ENCODE data around the gene SPTBN1. TPM values are rescaled to one million over a fixed set of nuclear protein-coding genes. Genes with fewer than 3 reads are reported as not detected.

SPTBN1 gene
- total RNA-seq, 1 experiment from 2014 or later: 75.4 TPM

DNA sequence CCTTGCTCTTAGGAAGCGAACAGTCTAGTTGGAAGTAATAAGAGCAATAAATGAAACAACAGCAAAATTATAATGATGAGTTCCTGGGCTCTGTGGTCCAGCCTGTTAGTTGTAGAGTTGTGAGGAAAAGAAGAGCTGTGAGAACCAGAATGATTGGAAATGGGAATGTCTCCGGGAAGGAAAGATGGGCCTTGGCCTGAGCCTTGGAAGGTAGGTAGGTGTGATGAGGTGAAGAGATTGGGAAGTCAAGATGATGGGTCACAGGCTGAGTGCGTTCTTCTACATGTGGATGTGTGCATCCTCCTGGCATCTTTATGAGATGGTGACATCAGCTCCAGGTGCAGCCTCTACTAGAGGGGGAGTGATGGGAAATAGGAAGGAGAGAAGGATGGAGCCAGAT, 152.1 kb downstream of the SPTBN1 start:
- Histone ChIP-seq H3K27me3 (no peaks in the 10 kb centered on the region), H3K9me3 (no peaks in the 10 kb centered on the region), H3K4me3 (no peak overlapping the region), H3K36me3 (peaks cover 10% of the 10 kb centered on the region)
- DNase-seq: no peak

DNA sequence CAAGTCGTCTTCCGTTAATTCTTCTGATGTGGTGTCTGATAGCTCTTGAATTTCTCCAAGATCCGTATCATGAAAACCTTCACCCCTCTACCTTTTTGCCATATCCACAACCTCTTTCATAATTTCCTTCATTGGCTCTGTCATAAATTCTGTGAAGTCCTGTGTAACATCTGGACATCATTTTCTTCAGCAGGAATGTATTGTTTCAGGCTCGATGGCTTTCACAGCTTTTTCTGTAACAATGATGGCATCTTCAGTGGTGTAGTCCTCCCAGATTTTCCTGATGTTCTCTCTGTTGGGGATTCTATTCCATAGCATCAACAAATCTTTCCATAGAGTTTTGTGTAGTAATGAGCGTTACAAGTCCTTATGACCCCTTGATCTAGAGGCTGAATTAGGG, 153.1 kb downstream of the SPTBN1 start:
- H3K9me3 ChIP-seq: no peaks in the 10 kb centered on the region
- no peak for DNase-seq
- H3K36me3 ChIP-seq: peaks cover 16% of the 10 kb centered on the region
- no peaks in the 10 kb centered on the region for H3K27me3 ChIP-seq
- no peak overlapping the region for H3K4me3 ChIP-seq

DNA sequence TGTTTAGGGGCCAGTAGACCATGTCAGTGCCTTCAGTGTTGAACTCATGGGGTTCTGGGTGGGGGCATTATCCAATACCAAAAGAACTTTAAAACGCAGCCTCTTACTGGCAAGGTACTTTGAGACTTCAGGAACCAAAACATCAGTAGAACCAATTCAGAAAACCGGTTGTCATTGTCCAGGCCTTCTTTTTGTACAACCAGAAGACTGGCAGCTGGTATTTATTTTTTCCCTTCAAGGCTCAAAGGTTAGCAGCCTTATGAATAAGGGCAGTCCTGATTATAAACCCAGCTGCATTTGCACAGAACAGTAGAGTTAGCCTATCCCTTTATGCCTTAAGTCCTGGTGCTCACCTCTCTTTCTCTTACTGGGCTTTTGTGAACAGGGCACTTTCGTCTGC, 153.5 kb downstream of the SPTBN1 start:
- H3K27me3 ChIP-seq: no peaks in the 10 kb centered on the region
- peaks cover 18% of the 10 kb centered on the region for H3K36me3 ChIP-seq
- no peak for DNase-seq
- no peaks in the 10 kb centered on the region for H3K9me3 ChIP-seq
- H3K4me3 ChIP-seq: no peak overlapping the region

DNA sequence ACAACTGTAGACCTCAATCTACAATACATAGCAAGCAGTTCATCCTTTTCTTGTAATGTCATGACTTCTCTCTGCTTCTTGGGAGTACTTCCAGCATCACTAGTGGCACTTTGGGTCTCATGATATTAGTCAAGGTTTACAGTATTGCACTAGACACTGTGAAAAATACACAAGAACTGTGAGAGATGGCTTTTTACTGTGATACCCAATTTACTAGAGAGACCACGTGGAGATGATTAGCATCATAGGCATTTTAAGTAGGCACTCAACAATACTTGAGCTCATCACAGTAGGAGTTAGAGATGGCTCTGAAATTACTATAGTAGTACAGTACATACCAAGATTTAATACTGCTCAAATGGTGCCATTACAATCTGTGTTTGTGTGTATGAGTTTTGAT, 154.6 kb downstream of the SPTBN1 start:
- no peak for DNase-seq
- no peaks in the 10 kb centered on the region for H3K27me3 ChIP-seq
- no peak overlapping the region for H3K4me3 ChIP-seq
- H3K36me3 ChIP-seq: peaks cover 28% of the 10 kb centered on the region
- H3K9me3 ChIP-seq: no peaks in the 10 kb centered on the region

DNA sequence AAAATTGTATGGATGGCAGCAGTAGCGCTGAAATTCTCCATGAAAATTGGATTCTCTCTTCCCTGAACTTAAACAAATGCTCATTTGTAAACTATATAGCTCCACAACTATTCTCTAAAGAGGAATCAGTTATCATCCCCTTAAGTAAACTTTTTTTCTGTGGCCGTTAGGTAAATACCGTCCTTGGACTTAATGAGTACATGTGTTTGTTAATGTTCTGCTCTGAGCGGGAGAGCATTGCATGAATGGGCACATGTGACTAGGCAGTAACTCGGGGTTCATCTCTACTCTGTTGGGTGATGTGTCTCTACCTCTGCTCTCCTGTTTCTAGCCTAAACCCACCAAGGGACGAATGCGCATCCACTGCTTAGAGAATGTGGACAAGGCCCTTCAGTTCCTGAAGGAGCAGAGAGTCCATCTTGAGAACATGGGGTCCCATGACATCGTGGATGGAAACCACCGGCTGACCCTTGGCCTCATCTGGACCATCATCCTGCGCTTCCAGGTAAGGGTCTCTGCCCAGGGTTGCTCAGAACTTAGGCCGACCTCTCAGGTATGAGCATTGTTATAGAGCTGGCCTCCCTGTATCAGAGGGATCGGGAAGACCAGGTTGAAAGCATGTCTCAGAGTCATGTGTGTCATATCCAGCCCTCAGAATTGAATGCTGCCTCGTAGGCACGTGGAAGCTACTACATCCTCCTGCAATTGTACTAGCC, 155.9 kb downstream of the SPTBN1 start:
- no peak overlapping the region for H3K4me3 ChIP-seq
- DNase-seq: no peak
- H3K27me3 ChIP-seq: no peaks in the 10 kb centered on the region
- H3K36me3 ChIP-seq: peaks cover 38% of the 10 kb centered on the region
- no peaks in the 10 kb centered on the region for H3K9me3 ChIP-seq

DNA sequence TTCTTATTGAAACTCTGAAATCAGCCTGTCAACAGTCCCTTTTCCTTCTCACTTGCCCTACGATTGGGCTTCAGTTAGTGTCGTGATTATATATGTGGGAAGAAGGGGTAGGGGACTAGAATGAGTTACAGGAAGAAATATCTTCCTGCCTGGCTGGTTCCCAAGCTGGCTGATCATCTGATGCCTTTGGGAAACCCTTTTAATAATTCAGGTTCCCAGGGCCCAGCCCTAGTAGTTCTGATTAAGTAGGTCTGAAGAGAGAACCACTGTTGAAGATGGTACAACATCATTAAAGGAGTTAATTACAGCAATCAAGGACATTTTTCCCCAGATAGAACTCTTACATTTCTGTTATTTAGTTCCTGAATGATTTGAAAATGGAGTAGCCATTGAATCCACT, 157.3 kb downstream of the SPTBN1 start:
- Histone ChIP-seq H3K27me3 (no peaks in the 10 kb centered on the region), H3K9me3 (no peaks in the 10 kb centered on the region), H3K36me3 (peaks cover 52% of the 10 kb centered on the region), H3K4me3 (no peak overlapping the region)
- no peak for DNase-seq

DNA sequence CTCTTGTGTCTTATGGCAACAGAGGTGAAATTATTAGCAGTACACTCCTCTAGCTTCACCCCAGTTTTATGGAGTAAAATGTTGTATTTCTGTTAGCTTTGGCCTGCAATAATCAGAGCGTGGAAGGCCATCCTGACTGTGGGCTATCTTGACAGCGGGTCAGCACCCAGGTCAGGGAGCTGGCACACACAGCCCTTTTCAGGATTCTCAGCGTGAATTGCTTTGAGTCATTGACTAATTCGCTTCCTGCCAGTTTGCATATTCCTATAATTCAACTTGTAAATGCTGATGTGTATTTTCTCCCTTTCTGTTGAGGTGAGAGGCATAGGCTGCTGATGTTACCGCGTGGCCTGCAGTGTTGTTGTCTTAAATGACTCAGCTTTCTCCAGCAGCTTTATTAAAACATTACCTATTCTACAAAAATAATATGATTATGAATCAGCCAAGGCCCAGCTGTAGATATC, 157.7 kb downstream of the SPTBN1 start:
- Histone ChIP-seq H3K27me3 (no peaks in the 10 kb centered on the region), H3K36me3 (peaks cover 56% of the 10 kb centered on the region), H3K9me3 (no peaks in the 10 kb centered on the region), H3K4me3 (no peak overlapping the region)
- peak; percentile 51 for DNase-seq

DNA sequence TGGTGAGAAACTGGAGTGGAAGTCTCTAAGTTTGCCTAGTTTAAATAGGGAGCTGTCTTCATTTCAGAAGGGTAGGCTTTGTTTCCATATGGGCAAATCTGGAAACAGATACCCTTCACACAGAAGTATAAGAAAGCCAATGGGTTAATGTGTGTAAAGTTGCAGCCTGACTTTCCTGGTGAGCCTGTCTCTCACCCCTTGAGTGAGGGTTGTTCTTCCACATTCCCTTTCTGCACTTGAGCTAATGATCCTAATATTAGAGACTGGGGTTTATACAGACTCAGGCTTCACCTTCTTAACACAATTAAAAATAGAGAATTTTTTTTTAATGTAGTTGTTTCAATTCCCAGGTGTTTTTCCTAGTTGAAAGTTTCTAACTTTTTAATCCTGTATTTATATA, 158.7 kb downstream of the SPTBN1 start:
- no peaks in the 10 kb centered on the region for H3K27me3 ChIP-seq
- peaks cover 62% of the 10 kb centered on the region for H3K36me3 ChIP-seq
- H3K9me3 ChIP-seq: no peaks in the 10 kb centered on the region
- no peak for DNase-seq
- no peak overlapping the region for H3K4me3 ChIP-seq

DNA sequence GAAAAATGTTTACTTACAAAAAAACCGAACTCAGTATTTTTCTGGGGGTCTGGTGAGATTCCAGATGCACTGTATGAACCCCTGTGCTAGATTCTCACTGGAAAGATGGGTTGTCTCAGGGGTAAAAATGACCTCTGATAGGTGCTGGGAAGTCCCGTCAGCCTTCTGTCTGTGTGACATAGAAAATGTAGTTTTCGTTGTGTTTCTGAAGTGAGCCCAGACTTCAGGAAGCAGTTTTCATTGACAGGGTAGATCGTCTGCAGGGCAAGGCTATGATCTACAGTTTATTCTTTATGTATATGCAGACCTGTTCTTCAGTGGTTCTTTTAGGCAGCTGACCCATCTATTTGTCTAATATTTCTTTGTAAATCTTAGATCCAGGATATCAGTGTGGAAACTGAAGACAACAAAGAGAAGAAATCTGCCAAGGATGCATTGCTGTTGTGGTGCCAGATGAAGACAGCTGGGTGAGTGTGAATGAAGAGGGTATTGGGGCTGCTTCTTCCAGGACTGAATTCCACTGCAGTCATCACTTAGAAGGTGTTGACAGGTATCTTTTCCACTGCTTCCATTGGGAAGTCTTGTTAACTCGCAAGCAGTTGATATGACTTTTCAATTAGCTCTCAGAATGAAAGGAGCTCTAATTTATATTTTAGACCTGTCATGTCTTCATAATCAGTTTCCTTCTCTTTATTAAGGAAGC, 159.9 kb downstream of the SPTBN1 start:
- peaks cover 66% of the 10 kb centered on the region for H3K36me3 ChIP-seq
- DNase-seq: no peak
- no peaks in the 10 kb centered on the region for H3K27me3 ChIP-seq
- H3K4me3 ChIP-seq: no peak overlapping the region
- H3K9me3 ChIP-seq: no peaks in the 10 kb centered on the region

DNA sequence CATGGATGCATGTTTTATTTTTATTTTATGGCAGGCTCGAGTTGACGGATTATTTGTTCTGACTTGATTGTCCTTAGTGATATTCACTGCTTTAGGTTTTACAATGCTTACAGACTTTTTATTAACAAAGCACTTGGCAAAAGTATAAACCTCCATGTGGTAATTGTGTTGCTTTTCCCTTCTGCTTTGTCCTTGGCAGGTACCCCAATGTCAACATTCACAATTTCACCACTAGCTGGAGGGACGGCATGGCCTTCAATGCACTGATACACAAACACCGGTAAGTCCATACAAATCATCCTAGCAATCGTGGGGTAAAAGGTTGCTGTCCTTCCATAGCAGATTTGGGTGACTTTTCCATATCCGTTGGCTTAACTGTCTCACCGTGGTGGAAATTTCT, 161.3 kb downstream of the SPTBN1 start:
- Histone ChIP-seq H3K36me3 (peaks cover 77% of the 10 kb centered on the region), H3K27me3 (no peaks in the 10 kb centered on the region), H3K9me3 (no peaks in the 10 kb centered on the region), H3K4me3 (no peak overlapping the region)
- no peak for DNase-seq

DNA sequence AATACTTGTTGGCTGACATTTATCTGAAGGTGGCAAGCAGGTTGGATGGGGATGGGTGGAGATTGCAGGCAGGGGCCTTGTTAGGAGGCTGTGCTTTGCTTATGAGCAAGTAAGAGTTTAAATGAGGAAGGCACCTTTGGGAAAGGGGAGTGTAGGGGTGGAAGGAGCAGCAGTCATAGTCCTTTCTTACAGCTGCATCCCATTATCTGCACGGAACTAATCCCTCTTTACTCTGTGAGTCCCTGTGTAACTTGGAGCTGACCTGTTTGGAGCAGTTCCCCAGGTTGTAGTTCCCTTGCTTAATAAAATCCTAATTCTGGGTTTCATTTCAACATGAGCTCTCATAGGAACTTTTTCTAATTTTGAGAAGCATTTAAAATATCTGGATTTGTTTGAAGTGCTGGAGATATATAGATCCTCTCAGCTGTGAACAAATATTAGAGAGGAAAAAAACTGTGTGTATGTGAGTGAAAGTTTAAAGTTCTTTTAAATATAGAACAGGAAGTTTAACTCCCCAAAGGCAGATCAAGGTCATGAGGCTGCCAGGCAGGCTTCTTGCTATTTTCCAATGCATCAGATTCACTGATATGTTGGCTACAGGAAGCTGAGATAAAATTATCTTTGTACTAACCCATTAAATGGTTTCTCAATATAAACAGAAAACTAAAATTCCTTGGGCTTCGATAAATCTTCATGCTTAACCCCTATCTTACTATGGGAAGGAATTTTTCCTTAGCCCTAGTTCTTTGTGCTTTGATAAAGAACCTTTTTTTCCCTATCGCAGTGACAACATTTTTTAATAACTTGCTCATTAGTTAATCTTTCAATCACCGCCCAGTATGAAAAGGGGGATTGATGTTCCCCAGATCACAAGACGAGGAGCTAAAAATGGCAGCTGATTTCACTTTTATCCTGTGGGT, 162.8 kb downstream of the SPTBN1 start:
- Histone ChIP-seq H3K4me3 (no peak overlapping the region), H3K9me3 (no peaks in the 10 kb centered on the region), H3K36me3 (peaks cover 81% of the 10 kb centered on the region), H3K27me3 (no peaks in the 10 kb centered on the region)
- no peak for DNase-seq

DNA sequence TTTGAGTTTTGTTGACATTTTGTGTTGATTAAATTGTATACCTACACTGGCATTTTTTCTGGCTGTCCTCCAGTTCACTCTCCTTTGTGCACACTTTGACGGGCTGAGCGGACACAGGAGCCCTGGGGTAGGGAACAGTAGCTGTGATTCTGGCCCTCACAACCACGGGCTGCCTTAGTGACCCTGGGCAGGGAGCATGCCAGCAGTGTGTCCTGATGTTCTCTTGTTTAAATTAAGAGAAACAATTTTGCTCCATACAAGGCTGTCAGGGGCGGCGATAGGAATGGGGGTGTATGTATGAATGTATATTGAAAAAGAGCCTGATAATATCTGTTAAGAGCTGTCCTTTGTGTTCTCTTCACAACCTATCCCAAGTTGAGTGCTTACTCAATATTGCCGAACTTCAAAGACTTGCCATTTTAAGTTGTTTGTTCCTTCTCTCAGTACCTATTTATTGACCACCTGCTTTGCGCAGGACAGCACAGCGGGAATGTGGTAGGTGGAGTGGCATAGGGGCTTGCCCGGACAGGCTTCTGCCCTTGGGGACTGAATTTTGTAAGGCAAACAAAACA, 163.6 kb downstream of the SPTBN1 start:
- DNase-seq: no peak
- Histone ChIP-seq H3K4me3 (no peak overlapping the region), H3K36me3 (peaks cover 82% of the 10 kb centered on the region)

DNA sequence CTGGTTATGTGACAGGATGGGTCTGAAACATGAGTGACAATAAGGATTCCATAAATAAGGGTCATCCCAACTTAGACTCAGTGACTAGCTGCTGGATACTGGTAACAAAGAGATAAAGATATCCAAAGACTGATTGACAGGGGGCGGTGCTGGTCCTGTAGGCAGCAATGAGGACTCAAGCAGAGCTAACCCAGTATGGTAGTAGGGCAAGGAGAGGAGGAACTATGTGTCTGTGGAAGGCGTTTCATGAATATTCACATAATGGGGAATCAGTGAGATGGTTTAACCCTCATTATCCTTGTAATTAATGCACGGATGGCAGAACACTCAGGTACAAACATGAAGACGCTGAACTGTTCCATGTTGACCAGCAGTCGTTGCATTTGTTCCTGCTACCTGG, 164.8 kb downstream of the SPTBN1 start:
- Histone ChIP-seq H3K36me3 (peaks cover 80% of the 10 kb centered on the region), H3K4me3 (no peak overlapping the region)

More for the DNA sequence above, 163.6 kb downstream of the SPTBN1 start:
- Histone ChIP-seq H3K9me3 (no peaks in the 10 kb centered on the region), H3K27me3 (no peaks in the 10 kb centered on the region)

DNA sequence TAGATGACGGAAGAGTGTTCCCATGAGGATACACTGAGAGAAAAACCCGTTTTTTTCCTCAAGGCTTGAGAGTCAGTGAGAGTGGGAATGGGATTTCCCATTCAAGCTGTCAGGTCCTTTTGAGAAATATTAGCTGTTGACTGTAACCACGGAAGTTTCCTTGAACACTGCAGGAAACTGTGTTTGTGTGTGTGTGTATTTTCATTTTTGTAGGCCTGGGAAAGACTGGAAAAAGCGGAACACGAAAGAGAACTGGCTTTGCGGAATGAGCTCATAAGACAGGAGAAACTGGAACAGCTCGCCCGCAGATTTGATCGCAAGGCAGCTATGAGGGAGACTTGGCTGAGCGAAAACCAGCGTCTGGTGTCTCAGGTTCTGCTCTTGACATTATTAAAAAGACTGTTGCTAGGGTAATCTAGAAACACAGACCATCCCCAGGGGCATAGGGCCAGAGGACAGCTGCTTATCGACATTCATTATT, 168.5 kb downstream of the SPTBN1 start:
- no peak overlapping the region for H3K4me3 ChIP-seq
- peaks cover 84% of the 10 kb centered on the region for H3K36me3 ChIP-seq
- no peaks in the 10 kb centered on the region for H3K9me3 ChIP-seq
- H3K27me3 ChIP-seq: no peaks in the 10 kb centered on the region
- no peak for DNase-seq

More for the DNA sequence above, 164.8 kb downstream of the SPTBN1 start:
- H3K27me3 ChIP-seq: no peaks in the 10 kb centered on the region
- no peak for DNase-seq
- no peaks in the 10 kb centered on the region for H3K9me3 ChIP-seq

DNA sequence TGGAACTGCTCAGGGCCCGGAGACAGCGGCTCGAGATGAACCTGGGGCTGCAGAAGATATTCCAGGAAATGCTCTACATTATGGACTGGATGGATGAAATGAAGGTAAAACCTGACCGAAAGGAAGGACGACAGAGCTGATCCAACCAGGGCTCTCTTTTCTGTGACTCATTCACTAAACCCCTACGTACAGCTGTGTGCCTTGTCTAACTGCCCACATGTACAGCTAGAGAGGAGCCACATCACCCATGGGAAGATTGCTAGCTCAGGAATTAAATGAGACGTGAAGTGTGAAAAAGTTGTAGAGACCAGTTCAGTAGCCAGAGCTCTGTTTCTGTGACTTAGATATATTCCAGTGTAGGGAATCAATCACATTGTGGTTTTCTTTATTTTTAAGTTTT, 170.0 kb downstream of the SPTBN1 start:
- no peak overlapping the region for H3K4me3 ChIP-seq
- peaks cover 93% of the 10 kb centered on the region for H3K36me3 ChIP-seq
- DNase-seq: no peak

DNA sequence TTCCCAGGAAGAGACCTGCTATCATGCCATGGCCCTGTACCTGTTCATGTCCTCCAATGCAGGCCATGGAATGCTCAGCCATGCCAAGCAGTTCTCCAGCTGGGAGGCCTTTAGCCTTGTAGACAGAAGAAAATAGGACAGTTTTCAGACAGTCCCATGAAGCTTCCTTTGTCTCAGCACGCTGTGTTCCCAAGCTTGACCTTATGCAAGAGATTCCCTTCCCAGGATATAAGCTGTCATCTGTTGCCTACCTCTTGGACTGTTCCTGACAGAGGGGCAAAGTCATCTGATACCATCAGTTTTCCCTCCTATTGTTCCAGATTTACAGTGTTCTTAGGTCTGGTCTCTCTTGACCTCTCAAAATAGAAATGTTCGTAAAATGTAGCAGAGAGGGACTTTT, 170.8 kb downstream of the SPTBN1 start:
- DNase-seq: no peak
- Histone ChIP-seq H3K4me3 (no peak overlapping the region), H3K9me3 (no peaks in the 10 kb centered on the region), H3K36me3 (peaks cover 92% of the 10 kb centered on the region), H3K27me3 (no peaks in the 10 kb centered on the region)

More for the DNA sequence above, 170.0 kb downstream of the SPTBN1 start:
- H3K9me3 ChIP-seq: no peaks in the 10 kb centered on the region
- no peaks in the 10 kb centered on the region for H3K27me3 ChIP-seq

DNA sequence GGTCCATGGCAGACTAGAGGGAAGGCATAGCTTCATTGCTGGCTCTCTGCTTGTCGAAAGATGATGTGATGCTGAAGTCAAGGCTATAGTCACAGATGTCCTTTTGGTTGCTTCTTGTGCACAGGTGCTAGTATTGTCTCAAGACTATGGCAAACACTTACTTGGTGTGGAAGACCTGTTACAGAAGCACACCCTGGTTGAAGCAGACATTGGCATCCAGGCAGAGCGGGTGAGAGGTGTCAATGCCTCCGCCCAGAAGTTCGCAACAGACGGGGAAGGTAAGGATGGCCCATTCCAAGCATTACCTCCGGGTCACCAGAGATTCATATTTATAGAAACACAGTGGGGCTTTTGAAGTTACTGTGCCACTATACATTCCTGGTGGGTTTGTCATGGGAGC, 171.8 kb downstream of the SPTBN1 start:
- no peaks in the 10 kb centered on the region for H3K9me3 ChIP-seq
- peaks cover 91% of the 10 kb centered on the region for H3K36me3 ChIP-seq
- no peak overlapping the region for H3K4me3 ChIP-seq
- no peaks in the 10 kb centered on the region for H3K27me3 ChIP-seq
- no peak for DNase-seq

Measured in MG63 (cell line).